ENCODE measurements around the gene C2CD3.

C2CD3 gene

GRCh38 chr11:73983741-73984538, 186.9 kb downstream of the C2CD3 start:
- in situ Hi-C loops (cut with MboI; ENCODE audit: low sequenced_read_pairs) = no loop called here

- in situ Hi-C loops (cut with MboI; ENCODE audit: low sequenced_read_pairs) = no loop called here
Observed at GRCh38 chr11:73982990-73983740, 187.6 kb downstream of the C2CD3 start.

GRCh38 chr11:73982595-73982989, 188.2 kb downstream of the C2CD3 start, which contains the start of gene UCP2:
Gene UCP2, minus strand, starts transcription at chr11:73982843. Its CDS starts 4,465 bp downstream, at chr11:73978378.
- in situ Hi-C loops (cut with MboI; ENCODE audit: low sequenced_read_pairs) = no loop called here

DNA sequence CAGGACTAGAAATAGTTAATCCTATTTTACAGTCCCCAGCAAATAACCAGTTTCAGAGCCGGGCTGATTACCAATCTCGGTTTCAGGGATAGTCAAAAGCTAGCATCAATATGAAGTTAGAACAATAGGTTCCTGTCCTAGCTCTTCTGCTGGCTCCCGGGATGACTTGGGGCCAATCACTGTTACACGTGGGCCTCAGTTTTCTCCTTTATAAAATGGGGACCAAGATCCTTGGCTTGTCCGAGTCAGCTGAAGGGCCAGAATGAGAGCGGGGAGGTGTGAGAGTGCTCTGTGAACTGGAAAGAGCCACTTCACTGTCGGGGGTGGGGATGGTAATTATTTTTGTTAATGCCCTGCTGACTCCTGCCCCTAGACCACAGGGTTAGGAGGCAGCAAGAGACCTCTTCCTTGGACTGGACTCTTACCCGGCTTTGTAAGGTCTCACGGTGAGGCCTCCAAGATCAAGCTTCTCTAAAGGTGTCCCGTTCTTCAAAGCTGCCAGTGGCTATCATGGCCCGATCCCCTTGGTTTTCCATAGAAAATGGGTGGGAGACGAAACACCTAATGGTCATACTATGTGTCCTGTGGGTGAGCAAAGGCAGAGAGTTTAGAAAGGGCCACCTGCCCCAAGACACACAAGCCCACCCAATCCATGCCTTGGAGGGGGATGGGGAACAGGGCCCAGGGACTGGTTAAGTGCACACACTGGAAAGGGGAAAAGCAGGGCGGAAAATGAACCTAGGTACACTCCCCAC, 189.6 kb downstream of the C2CD3 start:
- in situ Hi-C loops (cut with MboI; ENCODE audit: low sequenced_read_pairs) = no loop called here

GRCh38 chr11:73980001-73980961, 190.5 kb downstream of the C2CD3 start:
- in situ Hi-C loops (cut with MboI; ENCODE audit: low sequenced_read_pairs) = no loop called here

DNA sequence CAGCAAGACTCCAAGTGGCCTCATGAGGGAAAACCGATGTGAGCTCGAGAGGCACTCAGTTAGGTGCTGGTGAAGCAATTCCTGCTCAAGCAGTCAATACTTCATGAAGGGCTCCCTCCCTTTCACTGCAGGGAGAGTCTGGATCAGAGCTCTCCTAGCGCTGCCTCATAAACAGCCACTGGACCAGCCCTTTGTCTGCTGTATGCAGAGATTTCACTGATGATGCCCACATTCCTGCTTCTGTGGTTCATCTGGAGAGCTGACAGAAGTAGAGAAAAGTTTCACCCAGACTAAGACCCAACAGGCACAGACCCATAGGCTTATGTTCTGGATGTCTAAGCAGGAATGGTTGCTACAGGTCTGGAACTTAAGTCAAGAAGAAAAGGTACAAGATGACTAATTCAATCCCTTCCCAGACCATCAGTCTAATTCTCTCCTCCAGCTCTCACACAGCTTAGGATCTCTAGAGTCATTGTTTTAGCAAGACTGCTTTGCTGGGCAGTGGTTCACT, 192.2 kb downstream of the C2CD3 start:
- in situ Hi-C loops (cut with MboI; ENCODE audit: low sequenced_read_pairs) = no loop called here

DNA sequence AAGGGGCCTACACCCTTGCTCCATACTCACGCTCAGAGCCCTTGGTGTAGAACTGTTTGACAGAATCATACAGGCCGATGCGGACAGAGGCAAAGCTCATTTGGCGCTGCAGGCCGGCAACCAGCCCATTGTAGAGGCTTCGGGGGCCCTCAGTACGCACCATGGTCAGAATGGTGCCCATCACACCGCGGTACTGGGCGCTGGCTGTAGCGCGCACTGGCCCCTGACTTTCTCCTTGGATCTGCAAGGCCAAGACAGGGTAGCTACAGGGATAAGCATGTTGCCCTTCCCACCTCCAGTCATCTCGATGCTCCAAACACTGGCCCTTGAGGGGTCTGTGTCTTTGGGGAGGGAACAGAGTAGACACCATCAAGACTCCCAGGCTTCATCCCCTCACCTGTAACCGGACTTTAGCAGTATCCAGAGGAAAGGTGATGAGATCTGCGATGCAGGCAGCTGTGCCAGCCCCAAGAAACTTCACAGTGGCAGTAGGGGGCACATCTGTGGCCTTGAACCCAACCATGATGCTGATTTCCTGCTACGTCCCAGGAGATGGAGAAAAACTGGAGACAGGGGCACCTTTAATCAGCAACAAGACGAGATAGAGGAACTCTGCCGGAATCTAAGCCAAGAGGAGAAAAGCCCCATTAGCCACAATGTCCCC, 192.8 kb downstream of the C2CD3 start:
- in situ Hi-C loops (cut with MboI; ENCODE audit: low sequenced_read_pairs) = no loop called here

DNA sequence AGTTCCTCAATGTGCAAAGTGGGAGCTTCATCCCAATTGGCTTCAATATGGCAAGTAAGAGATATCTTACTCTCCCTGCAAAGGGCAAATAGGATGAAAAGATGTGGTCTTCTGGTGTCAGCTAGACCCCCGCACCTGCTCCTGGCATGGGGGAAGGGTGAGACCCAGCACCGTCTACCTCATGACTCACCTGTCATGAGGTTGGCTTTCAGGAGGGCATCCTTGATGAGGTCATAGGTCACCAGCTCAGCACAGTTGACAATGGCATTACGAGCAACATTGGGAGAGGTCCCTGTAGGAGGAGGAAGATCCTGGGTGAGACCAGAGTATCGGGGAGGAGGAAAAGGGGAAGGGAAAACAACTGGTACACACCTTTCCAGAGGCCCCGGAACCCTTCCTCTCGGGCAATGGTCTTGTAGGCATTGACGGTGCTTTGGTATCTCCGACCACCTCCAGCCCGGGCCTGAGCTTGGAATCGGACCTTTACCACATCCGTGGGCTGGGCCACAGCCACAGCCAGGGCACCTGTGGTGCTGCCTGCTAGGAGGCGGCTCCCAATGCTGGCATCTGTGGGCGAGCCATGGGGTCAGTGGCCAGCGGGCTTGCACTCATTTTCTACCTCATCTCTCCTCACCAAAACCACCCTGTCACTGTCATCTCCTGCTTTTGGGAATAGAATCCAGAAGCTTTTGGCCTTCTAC, 194.2 kb downstream of the C2CD3 start:
- in situ Hi-C loops (cut with MboI; ENCODE audit: low sequenced_read_pairs) = no loop called here

DNA sequence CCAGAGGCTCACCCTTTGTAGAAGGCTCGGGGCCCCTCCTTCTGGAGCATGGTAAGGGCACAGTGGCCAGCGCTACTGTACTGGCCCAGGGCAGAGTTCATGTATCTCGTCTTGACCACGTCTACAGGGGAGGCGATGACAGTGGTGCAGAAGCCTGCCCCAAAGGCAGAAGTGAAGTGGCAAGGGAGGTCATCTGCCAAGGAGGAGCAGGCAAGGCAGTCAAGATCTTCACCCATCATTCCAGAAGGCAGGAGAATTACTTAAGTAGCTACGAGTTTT, 195.4 kb downstream of the C2CD3 start:
- in situ Hi-C loops (cut with MboI; ENCODE audit: low sequenced_read_pairs) = no loop called here

GRCh38 chr11:73974604-73975478, 196.0 kb downstream of the C2CD3 start:
- in situ Hi-C loops (cut with MboI; ENCODE audit: low sequenced_read_pairs) = no loop called here

- in situ Hi-C loops (cut with MboI; ENCODE audit: low sequenced_read_pairs) = no loop called here
Observed at GRCh38 chr11:73972620-73973449, 198.0 kb downstream of the C2CD3 start.

- in situ Hi-C loops (cut with MboI; ENCODE audit: low sequenced_read_pairs) = no loop called here
Observed at GRCh38 chr11:73972187-73972586, 198.6 kb downstream of the C2CD3 start.

GRCh38 chr11:73971175-73971719, 199.6 kb downstream of the C2CD3 start:
- in situ Hi-C loops (cut with MboI; ENCODE audit: low sequenced_read_pairs) = no loop called here

DNA sequence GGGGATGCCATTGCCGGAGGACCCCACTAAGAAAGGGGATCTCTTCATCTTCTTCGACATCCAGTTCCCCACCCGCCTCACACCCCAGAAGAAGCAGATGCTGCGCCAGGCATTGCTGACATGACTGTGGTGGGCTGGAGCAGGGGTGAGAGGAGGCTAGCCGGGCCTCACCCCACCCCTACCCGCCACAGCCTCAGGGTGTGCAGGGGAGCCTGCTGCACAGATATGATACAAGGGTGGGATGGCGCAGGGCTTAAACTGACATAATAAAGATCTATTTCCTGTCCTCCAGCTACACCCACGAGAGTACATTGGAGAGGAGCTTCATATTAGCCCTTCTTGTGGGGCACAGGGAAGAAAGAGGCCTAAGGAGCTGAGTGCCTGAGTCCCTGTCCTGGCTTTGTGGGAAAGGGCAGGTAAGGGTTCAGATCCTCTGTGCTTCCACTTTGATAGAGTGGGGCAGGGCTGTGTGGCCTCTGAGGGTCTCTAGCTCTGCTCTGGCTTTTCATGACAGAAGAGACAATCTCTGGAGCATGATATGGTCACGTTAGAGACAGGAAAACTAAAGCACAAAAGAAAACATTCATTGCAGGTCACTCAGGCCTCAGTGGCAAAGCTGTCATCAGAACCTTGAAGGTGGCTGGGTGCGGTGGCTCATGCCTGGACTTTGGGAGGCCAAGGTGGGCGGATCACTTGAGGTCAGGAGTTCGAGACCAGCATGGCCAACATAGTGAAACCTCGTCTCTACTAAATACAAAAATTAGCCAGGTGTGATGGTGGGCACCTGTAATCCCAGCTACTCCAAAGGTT, 200.6 kb downstream of the C2CD3 start:
- in situ Hi-C loops (cut with MboI; ENCODE audit: low sequenced_read_pairs) = no loop called here

GRCh38 chr11:73969091-73969490, 201.7 kb downstream of the C2CD3 start:
- in situ Hi-C loops (cut with MboI; ENCODE audit: low sequenced_read_pairs) = no loop called here

DNA sequence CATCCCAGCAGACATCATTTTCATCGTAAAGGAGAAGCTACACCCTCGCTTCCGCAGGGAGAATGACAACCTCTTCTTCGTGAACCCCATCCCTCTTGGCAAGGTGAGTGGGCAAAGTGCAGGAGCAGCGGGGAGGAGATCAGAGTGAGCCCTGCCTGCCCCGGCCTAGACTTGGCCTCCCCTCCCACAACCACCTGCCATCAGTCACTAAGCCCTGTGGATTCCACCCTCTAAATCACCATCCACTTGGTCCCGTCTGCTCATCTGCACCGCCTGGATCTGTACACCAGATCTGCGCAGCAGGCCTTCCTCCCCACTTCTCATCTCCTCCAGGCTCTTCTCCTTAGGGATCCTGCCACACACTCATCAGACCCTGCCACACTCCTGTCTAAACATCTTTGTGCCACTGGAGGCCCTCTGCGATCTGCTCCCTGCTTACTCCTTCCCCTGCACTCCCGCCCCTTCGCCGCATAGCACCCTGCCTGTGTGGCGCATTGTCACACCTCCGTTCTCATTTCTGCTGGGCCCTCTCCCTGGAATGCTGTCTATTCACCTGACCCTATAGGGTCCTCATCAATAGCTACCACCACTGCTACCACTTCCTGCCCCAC, 202.3 kb downstream of the C2CD3 start:
- in situ Hi-C loops (cut with MboI; ENCODE audit: low sequenced_read_pairs) = no loop called here
